K562 (cell line): ENCODE data around the gene MYH11. TPM values are rescaled to one million over a fixed set of nuclear protein-coding genes. Genes with fewer than 3 reads are reported as not detected.

ENCODE experiments used
- ATAC-seq: fragments of 200-7000 bp; cut with Tn5 transposase; 3 replicates; pipeline ENCODE4 v1.9.1; 2020; ENCODE audit warnings: moderate library complexity
- BruUV-seq: library from RNA; stranded (reverse); fragments of 400-500 nt; replicated peaks from 2 replicates; lab custom pipeline; 2021; lab: Mats Ljungman, UMichigan
- CTCF ChIA-PET: fragments of 300-600 bp; formaldehyde crosslinking; extraction: SDS; loops from one replicate; lab custom pipeline; 2021; ENCODE audit warnings: low intra/inter-chr PET ratio; lab: Yijun Ruan, JAX
- POLR2A ChIA-PET: fragments of 300-600, 350-650 bp; sonication (Branson Sonifier 250); formaldehyde crosslinking; extraction: SDS; loops from one replicate; lab custom pipeline; 2021; ENCODE audit warnings: antibody characterized with exemption, inconsistent platforms; lab: Yijun Ruan, JAX
- DNase-seq, 4 experiments: peaks; one replicate each; pipeline versions ENCODE4 v3.0.0 to v3.0.0-alpha.2; 2011 to 2018; ENCODE audit warnings: low spot score in 3 of 4, mixed read lengths in 3 of 4; ENCODE audit errors: extremely low read depth in 1 of 4
- FAIRE-seq: peaks from 2 replicates; lab custom pipeline; 2011; peaks lifted over from hg19 to GRCh38; lab: Jason Lieb, UNC
- H2AFZ ChIP-seq: 2 replicates; pipeline ENCODE4 v1.6.0; 2011; ENCODE audit warnings: low read depth, low read length, control low read depth, inconsistent platforms
- H3K27ac ChIP-seq: fragments of 200-600 bp; 3 replicates; pipeline ENCODE4 v1.8.0; 2011; ENCODE audit warnings: low read depth, mild to moderate bottlenecking, control low read depth, inconsistent platforms, low read length, moderate library complexity, mixed read lengths; ENCODE audit errors: extremely low read depth
- H3K27me3 ChIP-seq, 2 experiments: fragments of 300-600 bp in 1 of 2; 2 replicates in 1 of 2; 3 replicates in 1 of 2; pipeline versions ENCODE4 v1.6.0 to v1.8.0; 2011; ENCODE audit warnings: inconsistent platforms in 2 of 2, low read length in 2 of 2, mild to moderate bottlenecking in 1 of 2, mixed read lengths in 1 of 2, moderate library complexity in 1 of 2; ENCODE audit not compliant: control insufficient read depth in 2 of 2, insufficient read depth in 2 of 2
- H3K36me3 ChIP-seq: fragments of 300-600 bp; 3 replicates; pipeline ENCODE4 v1.8.0; 2011; ENCODE audit warnings: mild to moderate bottlenecking, low read length, inconsistent platforms; ENCODE audit not compliant: control insufficient read depth, insufficient read depth
- H3K4me1 ChIP-seq, 2 experiments: fragments of 200-600 bp in 1 of 2; replicated peaks in 1 of 2; 2 replicates in 1 of 2; 3 replicates in 1 of 2; pipeline versions ENCODE4 v1.5.1 to v1.8.0; 2011; ENCODE audit warnings: inconsistent platforms in 2 of 2, low read length in 2 of 2, mild to moderate bottlenecking in 1 of 2, mixed read lengths in 1 of 2, moderate library complexity in 1 of 2; ENCODE audit not compliant: control insufficient read depth in 2 of 2, insufficient read depth in 2 of 2
- H3K4me2 ChIP-seq: 2 replicates; pipeline ENCODE4 v1.6.1; 2011; ENCODE audit warnings: low read length, control low read depth, inconsistent platforms, mixed read lengths; ENCODE audit not compliant: insufficient read depth
- H3K4me3 ChIP-seq: fragments of 200-600 bp; sonication (generic), shearing (Covaris generic); 2 replicates; pipeline ENCODE4 v1.5.1; 2016; ENCODE audit warnings: control low read depth, inconsistent platforms
- H3K79me2 ChIP-seq: fragments of 200-600 bp; 3 replicates; pipeline ENCODE4 v1.8.0; 2011; ENCODE audit warnings: low read length, inconsistent platforms; ENCODE audit not compliant: control insufficient read depth, insufficient read depth
- H3K9ac ChIP-seq, 2 experiments: 2 replicates each; pipeline versions ENCODE4 v1.6.0 to v1.6.1; 2011; ENCODE audit warnings: low read depth in 2 of 2, low read length in 2 of 2, control low read depth in 1 of 2, inconsistent platforms in 1 of 2, mild to moderate bottlenecking in 1 of 2, mixed read lengths in 1 of 2; ENCODE audit not compliant: insufficient read depth in 1 of 2
- H3K9me1 ChIP-seq: one replicate; pipeline ENCODE4 v1.6.0; 2011; ENCODE audit warnings: inconsistent platforms, mild to moderate bottlenecking, low read length, moderate library complexity; ENCODE audit not compliant: control insufficient read depth, insufficient read depth
- H3K9me3 ChIP-seq: replicated peaks from 2 replicates; pipeline ENCODE4 v1.5.1; 2011; ENCODE audit warnings: low read depth, low read length, inconsistent platforms; ENCODE audit not compliant: control insufficient read depth, insufficient read depth
- H4K20me1 ChIP-seq: replicated peaks from 2 replicates; pipeline ENCODE4 v1.6.1; 2011; ENCODE audit warnings: low read length, inconsistent platforms, mixed read lengths; ENCODE audit not compliant: control insufficient read depth, insufficient read depth
- BCOR ChIP-seq: fragments of 450-650 bp; IDR thresholded peaks from 2 replicates; pipeline ENCODE4 v1.6.1; 2016
- PRDM10 ChIP-seq: fragments of 450-650 bp; IDR thresholded peaks from 2 replicates; pipeline ENCODE4 v1.6.1; 2018; ENCODE audit not compliant: partially characterized antibody
- RBM25 ChIP-seq: fragments of 200-400 bp; formaldehyde crosslinking; IDR thresholded peaks from 2 replicates; pipeline ENCODE4 v1.6.1; 2018; ENCODE audit warnings: low read length, low read depth, moderate library complexity; ENCODE audit not compliant: severe bottlenecking
- SP2 ChIP-seq: IDR thresholded peaks from 2 replicates; pipeline ENCODE4 v1.6.1; 2011; ENCODE audit warnings: mild to moderate bottlenecking, low read depth, low read length, moderate library complexity; ENCODE audit not compliant: poor library complexity, severe bottlenecking; ENCODE audit errors: extremely low read depth
- WGBS: fragments of 100-300 bp; shearing (Covaris generic); methylation state at CpG from one replicate; pipeline ENCODE4 v1.1.6; 2016; ENCODE audit warnings: low coverage, mixed read lengths; ENCODE audit not compliant: insufficient coverage; ENCODE audit errors: missing lambda C conversion rate; 5-methylcytosine and 5-hydroxymethylcytosine counted together
- in situ Hi-C: fragments of 300-500 bp; cut with MboI; formaldehyde crosslinking; loops from 4 replicates; pipeline ENCODE4 v1.15.0; 2018; ENCODE audit warnings: inconsistent platforms, mixed read lengths
- intact Hi-C: fragments of 100-400 bp; cut with micrococcal nuclease; formaldehyde crosslinking; loops from 2 replicates; pipeline ENCODE4 v1.14.2; 2022
- polyA plus RNA-seq, 8 experiments: library from polyadenylated mRNA; depleted of rRNA in 4 of 8; stranded (reverse) in 5 of 8; unstranded in 3 of 8; fragments of >200 nt; fragmentation: Nextera tagmentation in 2 of 8; fragmentation: Illumina TruSeq in 1 of 8; extraction: Ambion mirVana in 2 of 8; extraction: Trizol in 1 of 8; gene quantifications; 2 replicates each; pipeline versions ENCODE4 v1.2.1 to v1.2.3, GENCODE V29; 2011 to 2014; ENCODE audit warnings: inconsistent platforms in 1 of 8, missing spikeins in 1 of 8
- total RNA-seq, 7 experiments: library from RNA; depleted of rRNA in 6 of 7; stranded (reverse); fragments of >200 nt in 6 of 7; fragmentation: Illumina TruSeq in 2 of 7; extraction: Trizol in 2 of 7; gene quantifications; 2 replicates each; pipeline versions ENCODE4 v1.2.1 to v1.2.3, GENCODE V29; 2011 to 2021; ENCODE audit warnings: low replicate concordance in 1 of 7

MYH11 gene
- total and polyA plus RNA-seq, 9 of the 15 experiments (the other 6 are each of a cell fraction or from before 2014, with no cell fraction given): 0.05 to 0.47 (median 0.08) TPM; not detected in 5

- H3K9me1 ChIP-seq: no peaks in the 10 kb centered on the region
- POLR2A ChIA-PET: interaction anchor here (0.6 kb wide), 1 partner anchor 1043 kb away, joined by 3 read pairs; no protein-coding TSS in a partner anchor
- FAIRE-seq (no peak), DNase-seq (no peak), ATAC-seq (no peak)
- 3% methylated on average over 10 of the region's 10 CpGs for WGBS
- no peak overlapping the region for H3K27ac ChIP-seq
- intact Hi-C loops: no loop called here
- H3K4me2 ChIP-seq: no peak overlapping the region
- no peaks in the 10 kb centered on the region for H3K4me1 ChIP-seq
- H4K20me1 ChIP-seq: no peaks in the 10 kb centered on the region
- no peaks in the 10 kb centered on the region for H3K9me3 ChIP-seq
- in situ Hi-C loops: no loop called here
- CTCF ChIA-PET: no interaction called here
- H2AFZ ChIP-seq: no peak overlapping the region
- H3K36me3 ChIP-seq: no peaks in the 10 kb centered on the region
- H3K79me2 ChIP-seq: no peaks in the 10 kb centered on the region
- no peak overlapping the region for H3K4me3 ChIP-seq
- no peak overlapping the region for H3K9ac ChIP-seq
- TF ChIP-seq PRDM10: peak; percentile 48
- peak; percentile 47; the same call in 1 of the 2 replicates for TF ChIP-seq BCOR
- TF ChIP-seq RBM25: peak; percentile 76
- TF ChIP-seq SP2: no peak
- peaks cover 15 to 32% of the 10 kb centered on the region in 2 experiments; a peak in 4 of 5 replicates for H3K27me3 ChIP-seq
- BruUV-seq: no TSS peak
Measured at GRCh38 chr16:15836965-15837611, 19.7 kb downstream of the MYH11 start.
